ENCODE results near the gene SNX18.
"Not testable (repeated sequence)": the region's sequence is repeated elsewhere in the genome, so short reads cannot be mapped to it uniquely, and the experiment has no call there.

SNX18 gene, protein sequence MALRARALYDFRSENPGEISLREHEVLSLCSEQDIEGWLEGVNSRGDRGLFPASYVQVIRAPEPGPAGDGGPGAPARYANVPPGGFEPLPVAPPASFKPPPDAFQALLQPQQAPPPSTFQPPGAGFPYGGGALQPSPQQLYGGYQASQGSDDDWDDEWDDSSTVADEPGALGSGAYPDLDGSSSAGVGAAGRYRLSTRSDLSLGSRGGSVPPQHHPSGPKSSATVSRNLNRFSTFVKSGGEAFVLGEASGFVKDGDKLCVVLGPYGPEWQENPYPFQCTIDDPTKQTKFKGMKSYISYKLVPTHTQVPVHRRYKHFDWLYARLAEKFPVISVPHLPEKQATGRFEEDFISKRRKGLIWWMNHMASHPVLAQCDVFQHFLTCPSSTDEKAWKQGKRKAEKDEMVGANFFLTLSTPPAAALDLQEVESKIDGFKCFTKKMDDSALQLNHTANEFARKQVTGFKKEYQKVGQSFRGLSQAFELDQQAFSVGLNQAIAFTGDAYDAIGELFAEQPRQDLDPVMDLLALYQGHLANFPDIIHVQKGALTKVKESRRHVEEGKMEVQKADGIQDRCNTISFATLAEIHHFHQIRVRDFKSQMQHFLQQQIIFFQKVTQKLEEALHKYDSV

GRCh38 chr5:54517512-54518145 lies at the start of gene SNX18:
SNX18 (plus strand) TSS chr5:54517759; CDS start chr5:54517953, 194 bp downstream.
- DNase-seq (ENCODE audit: low spot score): peak; percentile 93

- no peak for DNase-seq (ENCODE audit: low spot score)
These were observed 47.9 kb upstream of the SNX18 start for GRCh38 chr5:54469622-54470021.

DNA sequence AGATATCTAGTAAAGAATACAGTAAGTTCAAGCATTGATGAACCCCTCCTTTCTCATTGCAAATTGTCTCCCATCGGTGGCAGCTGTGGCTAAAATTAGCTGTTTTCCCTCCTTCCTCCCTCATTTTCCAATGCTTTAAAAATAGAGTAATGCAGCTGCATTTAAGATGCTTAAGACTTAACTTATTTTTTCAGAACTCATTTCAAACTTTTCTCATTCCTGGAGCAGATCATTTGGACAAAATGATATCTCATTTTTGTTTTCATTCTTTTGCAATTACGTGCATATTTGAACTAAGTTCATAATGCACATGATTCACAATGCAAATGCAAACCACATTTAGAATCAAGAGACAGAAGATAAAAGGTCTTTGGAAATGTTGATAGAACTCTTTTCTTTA lies 47.4 kb upstream of the SNX18 start:
- DNase-seq (ENCODE audit: low spot score): no peak

- DNase-seq (ENCODE audit: low spot score): no peak
These were observed 46.9 kb upstream of the SNX18 start for GRCh38 chr5:54470677-54471076.

GRCh38 chr5:54471398-54471797 lies 46.2 kb upstream of the SNX18 start:
- no peak for DNase-seq (ENCODE audit: low spot score)

DNA sequence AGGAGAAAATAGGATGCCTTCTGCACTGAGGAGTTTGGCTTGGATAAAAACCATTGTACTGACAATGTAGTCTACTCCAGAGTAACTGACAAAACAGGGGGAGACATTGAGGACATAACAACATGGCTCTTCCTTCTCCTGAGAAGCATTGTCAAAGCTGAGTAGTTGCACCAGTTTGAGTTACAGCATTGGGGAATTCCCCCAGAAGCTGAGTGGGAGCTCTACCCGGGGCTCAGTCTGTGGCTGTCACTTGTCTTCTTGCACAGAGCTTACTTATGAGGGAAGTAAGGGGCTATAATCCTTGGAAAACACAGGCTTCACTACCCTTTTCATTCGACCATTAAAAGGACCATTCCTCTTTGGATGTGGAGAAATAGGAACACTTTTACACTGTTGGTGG lies 40.9 kb upstream of the SNX18 start:
- DNase-seq (ENCODE audit: low spot score): no peak

- no peak for DNase-seq (ENCODE audit: low spot score)
These were observed 39.5 kb upstream of the SNX18 start for GRCh38 chr5:54477941-54478478.

- no peak for DNase-seq (ENCODE audit: low spot score)
These were observed 37.3 kb upstream of the SNX18 start for GRCh38 chr5:54480296-54480695.

- DNase-seq (ENCODE audit: low spot score): no peak
These were observed 33.2 kb upstream of the SNX18 start for GRCh38 chr5:54484219-54484894.

- not testable (repeated sequence) for DNase-seq (ENCODE audit: low spot score)
These were observed 31.9 kb upstream of the SNX18 start for GRCh38 chr5:54485659-54486058.

DNA sequence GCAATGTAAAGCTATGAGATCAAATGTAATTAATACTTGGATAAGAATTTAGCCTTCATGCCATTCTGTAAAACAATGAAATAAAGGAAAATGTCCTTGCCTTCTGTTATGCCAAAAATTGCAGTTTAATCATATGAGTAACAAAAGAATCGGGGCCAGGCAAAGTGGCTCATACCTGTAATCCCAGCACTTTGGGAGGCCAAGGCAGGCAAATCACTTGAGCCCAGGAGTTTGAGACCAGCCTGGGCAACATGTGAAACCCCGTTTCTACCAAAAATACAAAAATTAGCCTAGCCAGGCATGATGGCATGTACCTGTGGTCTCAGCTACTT lies 27.9 kb upstream of the SNX18 start:
- not testable (repeated sequence) for DNase-seq (ENCODE audit: low spot score)

GRCh38 chr5:54491326-54491725 lies 26.2 kb upstream of the SNX18 start:
- DNase-seq (ENCODE audit: low spot score): no peak

DNA sequence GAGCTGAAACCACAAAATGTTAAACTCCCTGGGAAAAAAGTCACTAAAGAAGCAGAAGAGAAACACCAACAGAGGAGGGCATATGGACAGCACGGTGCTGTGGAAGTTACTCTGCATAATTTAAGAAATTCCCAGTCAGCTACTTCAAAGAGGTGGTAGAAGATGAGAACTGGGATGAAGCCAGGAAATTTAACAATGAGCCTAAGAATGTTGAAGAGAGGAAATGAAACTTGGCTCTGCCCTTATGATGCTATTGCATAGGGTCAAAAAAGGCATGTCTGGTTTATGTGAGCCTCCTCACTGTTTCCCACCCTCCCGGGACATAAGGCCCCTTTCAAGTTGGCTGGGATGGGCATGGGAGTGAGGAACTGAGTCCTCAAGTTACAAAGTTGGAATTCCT lies 25.4 kb upstream of the SNX18 start:
- DNase-seq (ENCODE audit: low spot score): no peak

- DNase-seq (ENCODE audit: low spot score): no peak
These were observed 22.5 kb upstream of the SNX18 start for GRCh38 chr5:54495027-54495426.

DNA sequence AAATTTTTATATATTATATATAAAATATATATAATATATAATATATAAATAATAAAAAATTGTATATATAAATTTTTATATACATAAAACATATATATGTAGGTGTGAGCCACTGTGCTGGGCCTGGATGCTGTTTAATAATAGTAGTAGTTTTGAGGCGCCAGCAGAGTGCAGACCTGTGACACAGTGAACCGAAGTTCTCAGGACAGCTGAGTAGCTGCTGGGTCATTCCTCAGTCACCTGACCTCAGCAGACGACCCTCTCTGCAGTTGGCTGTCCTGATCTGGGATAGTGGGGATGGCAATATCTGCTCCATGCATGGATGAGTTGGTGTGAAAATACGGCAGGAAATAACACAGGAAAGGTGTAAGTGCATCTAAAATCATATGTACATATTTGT lies 3.3 kb upstream of the SNX18 start:
- no peak for DNase-seq (ENCODE audit: low spot score)

DNA sequence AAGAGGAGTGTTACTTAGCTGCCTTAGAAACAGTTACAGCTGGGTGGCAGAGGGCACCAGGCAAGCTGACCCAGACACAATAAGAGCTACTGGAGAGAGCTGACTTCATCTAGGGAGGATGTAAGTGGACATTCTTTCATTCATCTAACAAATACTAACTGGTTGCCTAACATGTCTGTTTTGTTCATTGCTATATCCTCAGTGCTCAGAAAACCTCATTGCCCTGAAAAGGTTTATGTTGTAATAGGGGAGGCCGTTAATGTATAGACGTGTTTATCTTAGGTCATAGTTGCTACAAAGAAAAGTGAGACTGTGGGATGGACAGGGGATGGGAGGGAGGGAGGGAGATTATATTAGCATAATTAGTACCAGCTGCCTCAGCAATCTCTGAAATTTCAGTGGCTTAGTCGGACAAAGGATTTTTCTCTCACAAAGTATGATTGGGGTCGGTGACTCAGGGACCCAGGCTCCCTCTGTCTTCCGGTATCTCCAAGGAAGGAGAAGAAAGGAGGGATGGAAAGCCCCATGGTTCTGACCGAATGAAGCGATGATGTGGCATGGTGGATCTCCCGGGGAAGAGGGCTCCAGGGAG lies 2.6 kb upstream of the SNX18 start:
- no peak for DNase-seq (ENCODE audit: low spot score)

DNA sequence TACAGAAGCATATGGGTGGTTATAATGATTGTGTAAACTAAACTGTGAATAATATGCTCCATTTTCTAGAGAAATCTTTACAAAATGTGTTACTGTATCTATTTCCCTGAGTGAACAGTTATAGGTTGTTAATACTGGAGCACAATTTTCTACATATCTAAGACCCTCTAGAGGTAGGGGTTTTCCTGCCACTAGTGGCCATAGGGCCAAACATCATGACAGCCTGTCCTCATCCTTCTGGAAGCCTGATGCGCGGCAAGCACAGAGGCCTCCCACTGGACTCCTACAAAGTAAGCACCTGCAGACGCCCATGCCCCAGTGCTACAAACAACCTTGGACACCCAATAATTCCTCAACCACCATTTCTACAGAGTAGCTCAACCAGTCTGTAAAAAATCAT lies 1.9 kb upstream of the SNX18 start:
- DNase-seq (ENCODE audit: low spot score): no peak

- DNase-seq (ENCODE audit: low spot score): no peak
These were observed 1.4 kb upstream of the SNX18 start for GRCh38 chr5:54516051-54516655.

GRCh38 chr5:54517174-54517511 lies 416 bp upstream of the SNX18 start:
- peak; percentile 33 for DNase-seq (ENCODE audit: low spot score)

DNA sequence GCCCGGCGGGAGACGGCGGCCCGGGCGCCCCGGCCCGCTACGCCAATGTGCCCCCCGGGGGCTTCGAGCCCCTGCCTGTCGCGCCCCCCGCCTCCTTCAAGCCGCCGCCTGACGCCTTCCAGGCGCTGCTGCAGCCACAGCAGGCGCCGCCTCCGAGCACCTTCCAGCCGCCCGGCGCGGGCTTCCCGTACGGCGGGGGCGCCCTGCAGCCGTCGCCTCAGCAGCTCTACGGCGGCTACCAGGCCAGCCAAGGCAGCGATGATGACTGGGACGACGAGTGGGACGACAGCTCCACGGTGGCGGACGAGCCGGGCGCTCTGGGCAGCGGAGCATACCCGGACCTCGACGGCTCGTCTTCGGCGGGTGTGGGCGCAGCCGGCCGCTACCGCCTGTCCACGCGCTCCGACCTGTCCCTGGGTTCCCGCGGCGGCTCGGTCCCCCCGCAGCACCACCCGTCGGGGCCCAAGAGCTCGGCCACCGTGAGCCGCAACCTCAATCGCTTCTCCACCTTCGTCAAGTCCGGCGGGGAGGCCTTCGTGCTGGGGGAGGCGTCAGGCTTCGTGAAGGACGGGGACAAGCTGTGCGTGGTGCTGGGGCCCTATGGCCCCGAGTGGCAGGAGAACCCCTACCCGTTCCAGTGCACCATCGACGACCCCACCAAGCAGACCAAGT lies 723 bp downstream of the SNX18 start:
- peak; percentile 71 for DNase-seq (ENCODE audit: low spot score)

DNA sequence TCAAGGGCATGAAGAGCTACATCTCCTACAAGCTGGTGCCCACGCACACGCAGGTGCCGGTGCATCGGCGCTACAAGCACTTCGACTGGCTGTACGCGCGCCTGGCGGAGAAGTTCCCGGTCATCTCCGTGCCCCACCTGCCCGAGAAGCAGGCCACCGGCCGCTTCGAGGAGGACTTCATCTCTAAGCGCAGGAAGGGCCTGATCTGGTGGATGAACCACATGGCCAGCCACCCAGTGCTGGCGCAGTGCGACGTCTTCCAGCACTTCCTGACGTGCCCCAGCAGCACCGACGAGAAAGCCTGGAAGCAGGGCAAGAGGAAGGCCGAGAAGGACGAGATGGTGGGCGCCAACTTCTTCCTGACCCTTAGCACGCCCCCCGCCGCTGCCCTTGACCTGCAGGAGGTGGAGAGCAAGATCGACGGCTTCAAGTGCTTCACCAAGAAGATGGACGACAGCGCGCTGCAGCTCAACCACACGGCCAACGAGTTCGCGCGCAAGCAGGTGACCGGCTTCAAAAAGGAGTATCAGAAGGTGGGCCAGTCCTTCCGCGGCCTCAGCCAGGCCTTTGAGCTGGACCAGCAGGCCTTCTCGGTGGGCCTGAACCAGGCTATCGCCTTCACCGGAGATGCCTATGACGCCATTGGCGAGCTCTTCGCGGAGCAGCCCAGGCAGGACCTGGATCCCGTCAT lies 1.4 kb downstream of the SNX18 start:
- no peak for DNase-seq (ENCODE audit: low spot score)

Data from iPS-NIHi11 (cell line).